HL-60 (cell line): ENCODE results near the gene TGIF1.

Experiments used
- DNase-seq, 2 experiments: peaks; one replicate each; pipeline ENCODE4 v3.0.0-alpha.2; 2010 to 2020; ENCODE audit warnings: low read depth in 1 of 2, low spot score in 1 of 2
- H3K27ac ChIP-seq: fragments of 250-450 bp; sonication (Bioruptor Pico); replicated peaks from 2 replicates; pipeline ENCODE4 v1.5.1; 2020; ENCODE audit warnings: mild to moderate bottlenecking, moderate library complexity
- H3K27me3 ChIP-seq: fragments of 250-450 bp; sonication (Bioruptor Pico); 2 replicates; pipeline ENCODE4 v1.5.1; 2021; ENCODE audit warnings: mild to moderate bottlenecking, moderate library complexity; ENCODE audit not compliant: insufficient read depth, poor library complexity, severe bottlenecking
- H3K4me3 ChIP-seq: replicated peaks from 2 replicates; pipeline ENCODE4 v1.5.1; 2011; ENCODE audit warnings: mild to moderate bottlenecking, control low read depth, low read length; ENCODE audit not compliant: insufficient read depth
- CTCF ChIP-seq: IDR thresholded peaks from one replicate; pipeline ENCODE4 v1.5.1; 2011; ENCODE audit warnings: low read length, control low read depth, inconsistent platforms; ENCODE audit not compliant: insufficient read depth
- GABPA ChIP-seq: IDR thresholded peaks from 2 replicates; pipeline ENCODE4 v1.6.1; 2012; ENCODE audit warnings: low read depth
- POLR2AphosphoS5 ChIP-seq: IDR thresholded peaks from 2 replicates; pipeline ENCODE4 v1.6.1; 2012; ENCODE audit warnings: low read depth
- REST ChIP-seq: IDR thresholded peaks from 2 replicates; pipeline ENCODE4 v1.6.1; 2012; ENCODE audit warnings: low read depth; ENCODE audit not compliant: insufficient replicate concordance
- SPI1 ChIP-seq: IDR thresholded peaks from 2 replicates; pipeline ENCODE4 v1.6.1; 2012; ENCODE audit warnings: low read depth, mild to moderate bottlenecking, borderline replicate concordance

TGIF1 gene

GRCh38 chr18:3466045-3466444, 16.1 kb downstream of the TGIF1 start:
- H3K27me3 ChIP-seq = no peaks in the 10 kb centered on the region

GRCh38 chr18:3466872-3467271, 16.9 kb downstream of the TGIF1 start:
- H3K4me3 ChIP-seq = no peak overlapping the region
- TF ChIP-seq REST (no peak), POLR2AphosphoS5 (no peak), CTCF (no peak), GABPA (no peak), SPI1 (no peak)
- no peak for DNase-seq
- H3K27me3 ChIP-seq = no peaks in the 10 kb centered on the region
- no peak overlapping the region for H3K27ac ChIP-seq

More at GRCh38 chr18:3466045-3466444, 16.1 kb downstream of the TGIF1 start:
- TF ChIP-seq SPI1 (no peak), CTCF (no peak), REST (no peak), GABPA (no peak), POLR2AphosphoS5 (no peak)
- peak in 1 of 2 experiments; percentile 49 for DNase-seq
- Histone ChIP-seq H3K4me3 (no peak overlapping the region), H3K27ac (no peak overlapping the region)

GRCh38 chr18:3468066-3468705, 18.2 kb downstream of the TGIF1 start:
- H3K27ac ChIP-seq = no peak overlapping the region
- no peak overlapping the region for H3K4me3 ChIP-seq
- no peak for DNase-seq
- TF ChIP-seq GABPA (no peak), SPI1 (no peak), REST (no peak)
- no peaks in the 10 kb centered on the region for H3K27me3 ChIP-seq
